NOMO-1 treated with DMSO at 0.1 percent for 48 hours (cell line): ENCODE measurements around the gene SYCP2.

Source experiments
- DNase-seq: peaks from one replicate; lab custom pipeline; 2025; ENCODE audit not compliant: unreplicated experiment; lab: John Stamatoyannopoulos, UW

Gene SYCP2

DNA sequence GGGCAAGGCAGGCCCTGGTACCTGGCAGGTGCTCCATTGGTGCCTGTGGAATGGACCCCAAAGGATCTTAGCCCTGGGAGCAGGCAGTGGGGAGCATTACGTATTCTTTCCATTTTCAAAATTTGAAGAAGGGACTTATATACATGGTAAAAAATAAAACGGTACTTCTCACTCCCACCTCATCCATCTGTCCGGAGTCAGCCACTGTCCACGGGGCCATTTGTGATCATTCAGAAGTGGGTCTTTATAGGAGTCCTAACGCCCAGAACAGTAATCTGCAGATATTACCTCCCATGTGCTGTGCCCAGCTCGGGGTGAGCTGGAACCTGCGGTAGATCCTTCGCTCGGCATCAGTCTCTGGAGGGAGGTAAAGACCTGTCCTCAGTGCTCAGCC, 110.4 kb downstream of the SYCP2 start:
- DNase-seq: no peak

DNA sequence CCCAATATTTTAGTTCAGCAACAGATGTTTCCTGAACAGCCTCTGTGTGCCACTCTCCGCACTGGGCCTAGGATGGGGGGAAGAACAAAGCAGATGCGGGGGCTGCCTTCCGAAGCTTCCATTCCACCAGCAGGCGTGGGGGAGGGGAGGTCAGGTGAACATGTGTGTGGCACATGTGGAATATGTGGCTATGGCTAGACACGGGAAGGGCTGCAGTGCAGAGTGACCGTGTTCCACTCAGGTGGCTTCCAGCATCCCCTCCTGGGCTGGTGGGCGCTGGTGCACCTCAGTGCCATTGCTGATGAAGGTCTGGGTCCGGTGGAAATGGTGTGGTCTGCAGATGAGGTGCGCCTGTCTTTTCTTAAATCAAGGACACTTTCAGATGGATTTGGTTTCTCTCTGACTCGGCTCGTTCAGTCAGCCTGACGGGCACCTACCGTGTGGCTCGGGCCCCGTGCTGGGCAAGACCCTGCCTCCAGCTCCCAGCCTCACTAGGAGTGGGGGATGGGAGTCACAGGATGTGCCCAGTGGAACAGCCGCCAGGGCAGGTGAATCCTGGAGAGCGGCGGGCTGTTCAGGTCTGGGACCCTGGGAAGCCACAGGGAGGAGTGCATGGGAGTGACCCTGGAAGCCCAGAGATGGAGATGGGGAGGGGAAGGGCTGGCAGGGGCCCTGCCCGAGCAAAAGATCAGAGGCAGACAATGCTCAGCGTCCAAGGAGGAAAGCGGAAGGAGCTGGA, 111.0 kb downstream of the SYCP2 start:
- DNase-seq: no peak

DNA sequence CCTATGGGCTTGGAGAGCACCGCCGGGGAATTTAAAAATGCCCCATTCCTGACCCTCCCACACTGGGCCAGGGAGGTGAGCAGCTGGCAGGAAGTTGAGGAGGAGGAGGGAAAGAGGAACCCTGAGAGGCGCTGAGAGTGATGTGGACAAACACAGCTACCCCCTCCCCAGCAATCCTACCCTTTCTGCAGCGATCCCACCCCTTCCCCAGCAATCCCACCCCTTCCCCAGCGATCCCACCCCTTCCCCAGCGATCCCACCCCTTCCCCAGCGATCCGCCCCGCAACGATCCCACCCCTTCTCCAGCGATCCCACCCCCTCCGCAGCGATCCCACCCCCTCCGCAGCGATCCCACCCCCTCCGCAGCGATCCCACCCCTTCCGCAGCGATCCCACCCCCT, 111.6 kb downstream of the SYCP2 start:
- DNase-seq: no peak

DNA sequence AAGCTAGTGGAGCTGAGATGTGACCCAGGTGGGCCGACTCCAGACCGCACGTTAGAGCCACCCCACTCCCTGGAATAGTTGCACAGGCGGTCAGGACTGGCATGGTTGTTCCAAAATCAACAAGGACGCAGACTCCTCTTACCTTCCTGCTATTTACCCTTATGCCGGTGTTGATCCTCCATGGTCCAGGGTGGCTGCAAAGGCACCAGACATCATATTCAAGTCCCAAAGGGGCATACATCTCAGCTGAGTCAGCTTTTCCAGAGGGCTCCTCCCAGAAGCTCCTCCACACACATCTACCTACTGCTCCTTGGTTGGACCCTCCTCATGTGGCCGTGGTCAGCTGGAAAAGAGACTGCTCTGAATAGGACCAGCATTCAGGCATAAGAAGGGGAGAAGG, 112.2 kb downstream of the SYCP2 start:
- DNase-seq: no peak

DNA sequence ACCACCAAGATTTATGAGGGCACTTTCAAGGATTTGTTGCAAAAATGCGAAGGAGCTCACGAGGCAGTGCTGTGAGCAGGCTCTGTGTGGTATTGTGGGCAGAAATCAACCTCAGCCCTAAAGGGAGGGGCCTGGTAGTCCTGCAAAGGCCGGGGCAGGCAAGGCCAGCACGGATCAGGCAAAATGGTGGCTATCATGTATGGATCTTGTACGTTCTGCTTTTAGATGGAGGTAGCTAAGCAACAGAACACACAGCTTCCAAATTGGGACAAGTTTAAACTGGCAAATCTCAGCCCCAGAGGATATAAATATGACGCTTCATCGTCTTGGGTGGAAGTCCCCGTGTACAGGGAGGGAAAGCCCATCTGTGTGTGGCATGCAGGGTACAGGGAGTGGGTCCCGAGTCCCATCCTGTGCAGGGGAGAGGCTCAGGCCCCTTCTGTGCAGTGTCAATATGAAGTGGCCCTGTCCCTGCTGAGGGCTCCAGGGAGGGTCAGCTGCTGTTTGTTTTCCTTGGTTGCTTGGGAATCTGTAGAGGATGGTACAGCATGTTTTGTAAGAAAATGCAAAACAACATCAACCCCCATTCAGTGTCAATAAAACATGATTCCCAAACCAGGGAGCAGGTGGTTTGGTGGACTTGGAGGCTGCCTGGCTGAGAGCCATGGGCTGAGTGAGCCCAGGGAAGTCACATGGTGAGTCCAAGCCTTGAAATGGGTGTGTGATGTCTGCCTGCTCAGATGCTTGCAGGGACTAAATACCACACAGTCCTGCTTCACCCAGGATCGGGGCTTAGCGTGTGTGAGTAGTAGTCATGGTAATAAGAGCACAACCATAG, 113.0 kb downstream of the SYCP2 start:
- DNase-seq: no peak

DNA sequence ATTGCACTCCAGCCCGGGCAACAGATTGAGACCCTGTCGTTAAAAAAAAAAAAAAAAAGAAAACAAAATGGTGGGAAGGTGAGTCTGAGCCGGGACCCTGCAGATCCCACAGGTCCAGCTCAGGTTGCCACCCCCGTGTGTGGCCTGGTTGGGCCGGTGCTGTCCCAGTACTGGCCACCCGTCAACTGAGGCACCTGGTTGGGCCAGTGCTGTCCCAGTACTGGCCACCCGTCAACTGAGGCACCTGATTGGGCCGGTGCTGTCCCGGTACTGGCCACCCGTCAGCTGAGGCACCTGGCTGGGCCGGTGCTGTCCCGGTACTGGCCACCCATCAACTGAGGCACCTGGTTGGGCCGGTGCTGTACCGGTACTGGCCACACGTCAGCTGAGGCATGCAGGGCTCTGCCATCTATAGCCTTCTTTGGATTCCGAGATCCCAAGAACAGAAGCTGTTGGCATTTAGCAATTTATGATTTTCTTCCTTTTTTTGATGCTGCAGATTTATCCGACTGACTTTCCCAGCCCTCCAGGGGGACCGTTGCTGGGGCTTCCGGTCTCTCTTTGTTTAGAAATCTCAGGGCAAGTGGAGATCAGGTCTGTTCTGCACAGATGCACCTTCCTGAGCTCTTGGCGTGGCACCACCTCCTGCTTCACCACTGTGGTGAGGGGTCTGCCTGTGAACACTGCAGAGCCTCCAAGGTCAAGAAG, 113.8 kb downstream of the SYCP2 start:
- no peak for DNase-seq

DNA sequence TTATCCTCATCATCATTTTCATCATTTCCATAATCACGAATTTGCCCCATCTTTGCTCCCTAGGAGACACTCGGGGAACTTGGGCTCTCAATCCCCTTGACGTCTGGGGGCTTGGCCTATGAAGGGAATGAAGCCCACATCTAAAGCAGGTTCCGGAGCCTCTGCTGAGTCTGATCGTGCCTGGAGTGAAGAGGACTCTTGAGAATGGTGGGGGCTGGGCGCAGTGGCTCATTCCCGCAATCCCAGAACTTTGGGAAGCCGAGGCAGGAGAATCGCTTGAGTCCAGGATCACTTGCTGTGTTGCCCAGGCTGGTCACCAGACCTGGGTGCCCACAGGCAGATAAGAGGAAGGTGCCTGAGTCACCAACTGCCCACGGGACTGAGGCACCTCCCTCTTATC, 114.5 kb downstream of the SYCP2 start:
- no peak for DNase-seq

DNA sequence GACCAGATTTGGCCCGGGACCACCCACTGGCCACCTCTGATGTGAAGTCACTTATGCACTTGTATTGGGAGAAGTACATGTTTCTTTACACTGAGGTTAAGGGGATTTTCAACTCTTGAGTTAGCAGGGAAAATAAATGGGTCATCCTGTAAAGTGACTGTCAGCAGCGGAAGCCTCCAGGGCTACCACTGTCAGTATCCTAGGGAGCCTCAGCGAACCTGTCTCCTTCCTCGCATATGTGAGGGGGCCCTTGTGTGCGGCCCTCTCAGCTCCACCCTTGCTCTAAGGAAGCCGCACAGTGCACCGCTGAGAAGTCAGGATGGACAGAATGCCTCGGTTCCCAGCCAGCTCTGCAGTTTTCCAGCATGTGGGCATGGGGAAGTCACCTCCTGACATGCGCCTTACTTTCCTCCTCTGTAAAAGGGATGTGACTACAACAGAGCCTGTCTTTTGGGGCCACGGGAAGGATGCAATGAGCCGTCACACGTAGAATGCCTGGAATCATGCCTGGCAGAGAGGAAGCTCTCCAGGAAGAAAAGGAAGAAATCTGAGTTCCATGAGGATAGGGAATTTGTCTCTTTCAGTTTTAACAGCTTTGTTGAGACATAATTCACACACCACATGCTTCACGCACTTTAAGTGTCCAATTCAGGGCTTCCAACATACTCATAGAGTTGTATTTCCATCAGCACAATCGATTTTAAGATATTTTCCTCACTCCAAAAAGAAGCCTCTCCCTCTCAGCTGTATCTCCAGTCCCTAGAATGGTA, 115.4 kb downstream of the SYCP2 start:
- DNase-seq: no peak

DNA sequence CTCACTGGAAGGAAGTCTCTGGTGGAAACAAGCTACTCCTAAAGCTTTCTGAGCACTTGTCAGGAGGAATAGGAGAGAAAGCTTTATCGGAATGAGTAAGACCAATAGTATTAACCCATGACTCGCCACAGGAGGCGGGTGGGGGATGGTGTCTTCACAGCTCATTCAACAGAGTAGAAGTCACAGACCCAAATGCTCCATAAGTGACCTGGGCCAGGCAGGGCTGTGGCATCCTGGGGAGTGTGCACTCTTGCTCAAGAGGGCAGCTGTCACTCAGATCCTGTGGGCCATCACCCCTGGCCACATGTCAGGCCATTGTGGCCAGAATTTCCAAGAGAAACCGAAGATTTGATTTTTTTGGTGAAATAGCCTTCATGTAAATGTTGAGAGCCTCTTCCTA, 116.0 kb downstream of the SYCP2 start:
- no peak for DNase-seq

DNA sequence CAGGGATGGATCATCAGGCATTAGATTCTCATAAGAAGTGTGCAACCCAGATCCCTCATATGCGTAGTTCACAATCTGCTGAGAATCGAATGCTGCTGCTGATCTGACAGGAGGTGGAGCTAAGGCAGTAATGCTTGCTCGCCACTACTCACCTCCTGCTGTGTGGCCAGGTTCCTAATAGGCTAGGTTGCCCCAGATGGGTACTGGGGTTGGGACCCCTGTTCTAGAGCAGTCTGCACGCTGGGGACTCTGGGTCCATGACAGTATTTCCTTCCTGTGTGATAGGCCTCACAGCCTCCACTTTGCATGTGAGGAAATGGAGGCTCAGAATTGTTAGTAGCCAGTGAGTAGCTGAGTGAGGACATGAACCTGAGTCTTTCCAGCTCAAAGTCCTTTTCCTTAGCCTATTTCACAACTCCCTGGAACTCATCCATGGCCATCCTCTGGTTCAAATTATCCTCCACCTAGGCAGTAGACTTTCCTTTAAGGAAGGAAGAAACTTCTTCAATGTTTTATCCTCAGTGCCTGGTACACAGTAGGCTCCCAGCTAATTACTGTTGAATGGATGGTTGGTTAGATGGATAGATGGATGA, 117.2 kb downstream of the SYCP2 start:
- no peak for DNase-seq

DNA sequence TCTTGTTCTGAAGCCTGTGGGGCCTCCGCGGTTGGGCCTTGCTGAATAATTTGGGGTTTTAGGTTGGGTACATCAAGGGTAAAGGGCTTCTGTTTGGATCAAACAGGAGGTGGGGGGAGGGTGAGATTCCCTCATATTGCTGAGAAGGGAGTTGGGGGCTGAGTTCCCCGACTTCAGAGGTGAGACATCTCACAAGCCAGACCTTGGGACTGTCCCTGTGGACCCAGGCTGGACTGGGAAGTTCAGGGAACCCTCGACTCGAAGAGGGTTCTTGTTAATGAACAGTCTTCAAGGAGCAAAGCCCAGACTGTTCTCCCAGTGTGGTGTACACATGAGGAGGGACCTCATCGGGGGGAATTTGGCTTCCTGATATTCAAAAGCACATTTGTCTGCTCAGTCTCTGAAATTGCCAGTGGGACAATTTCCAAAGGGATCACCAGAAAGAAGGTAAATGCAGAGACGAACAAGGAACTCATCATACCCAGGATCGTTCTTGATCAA, 118.5 kb downstream of the SYCP2 start:
- DNase-seq: no peak

DNA sequence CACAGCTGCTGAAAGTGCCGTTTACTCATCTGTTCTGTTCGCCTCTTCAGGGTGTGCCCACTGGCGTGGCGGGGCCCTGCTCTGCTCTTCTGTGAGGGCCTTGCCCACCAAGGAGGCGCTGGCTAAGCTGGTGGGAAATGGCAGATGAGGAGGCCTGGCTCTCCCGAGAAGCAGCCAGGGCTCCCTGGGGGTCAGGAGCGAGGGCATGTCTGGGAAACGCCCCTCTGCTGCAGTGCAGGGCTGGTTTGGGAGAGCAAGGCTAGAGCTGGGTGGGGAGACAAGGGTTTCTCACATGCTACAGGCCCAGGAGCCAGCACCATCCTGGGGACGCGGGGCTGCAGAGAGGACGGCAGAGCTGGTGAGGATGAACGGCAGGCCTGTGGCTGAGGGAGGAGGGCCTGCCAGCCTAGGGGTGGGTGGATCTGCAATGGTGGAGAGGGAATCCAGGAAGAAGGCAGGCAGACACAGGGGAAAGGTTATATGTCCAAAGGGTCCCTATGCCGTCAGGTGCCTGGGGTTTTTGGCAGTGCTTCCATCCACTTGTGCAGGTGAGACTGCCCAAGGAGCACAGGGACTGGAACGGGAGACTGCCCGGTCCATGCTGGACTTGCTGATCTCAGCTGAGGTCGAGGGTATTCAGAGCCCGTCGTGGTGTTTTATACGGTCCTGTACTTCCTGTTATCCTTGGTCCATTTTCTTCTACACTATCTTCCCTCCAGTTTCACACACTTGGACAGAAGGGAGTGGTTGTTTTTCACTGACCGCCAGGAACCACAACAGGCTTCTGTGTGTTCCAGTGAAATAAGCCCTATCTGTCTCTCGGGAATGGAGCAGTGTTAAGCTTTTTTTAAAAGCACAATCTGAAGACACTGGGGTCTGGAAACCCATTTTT, 119.2 kb downstream of the SYCP2 start:
- DNase-seq: no peak
